ENCODE results near the gene FDX1.

The FDX1 gene

GRCh38 chr11:110478410-110478809 lies 48.7 kb downstream of the FDX1 start:
- no peak for TF ChIP-seq CTCF (IDR thresholded peaks at IDR 0.05)

GRCh38 chr11:110479108-110480101 lies 49.7 kb downstream of the FDX1 start:
- no peak for TF ChIP-seq CTCF (IDR thresholded peaks at IDR 0.05)

GRCh38 chr11:110481523-110481922 lies 51.8 kb downstream of the FDX1 start:
- TF ChIP-seq CTCF (IDR thresholded peaks at IDR 0.05), result no peak

- no peak for TF ChIP-seq CTCF (IDR thresholded peaks at IDR 0.05)
These were observed 56.4 kb downstream of the FDX1 start for GRCh38 chr11:110486156-110486555.

GRCh38 chr11:110488446-110488845 lies 58.7 kb downstream of the FDX1 start:
- no peak for TF ChIP-seq CTCF (IDR thresholded peaks at IDR 0.05)

- TF ChIP-seq CTCF (IDR thresholded peaks at IDR 0.05), result no peak
These were observed 61.1 kb downstream of the FDX1 start for GRCh38 chr11:110490886-110491285.

- no peak for TF ChIP-seq CTCF (IDR thresholded peaks at IDR 0.05)
These were observed 62.0 kb downstream of the FDX1 start for GRCh38 chr11:110491577-110492320.
